ENCODE data around the gene DNAJC6.

DNAJC6 gene

DNA sequence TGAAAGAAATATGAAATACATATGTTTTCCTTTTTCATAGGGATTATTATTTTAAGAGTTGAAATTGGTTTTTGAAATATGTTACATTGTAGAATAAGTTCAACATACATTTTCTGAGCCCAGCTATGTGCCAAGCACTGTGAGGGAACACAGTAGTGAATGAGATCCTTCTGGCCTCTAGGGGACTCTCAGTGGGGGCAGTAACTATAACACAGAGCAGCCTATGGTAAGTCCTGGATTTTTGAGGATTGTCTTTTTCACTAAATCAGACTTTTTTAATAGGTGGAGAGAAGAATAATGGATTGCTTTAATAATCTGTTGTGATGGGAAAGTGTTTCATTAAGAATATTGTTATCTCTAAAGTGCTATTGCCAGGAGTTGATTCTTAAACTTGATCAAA, 2.4 kb downstream of the DNAJC6 start:
- Mint-ChIP-seq H3K27me3 (peaks cover 39% of the 10 kb centered on the region), H3K4me1 (peaks cover 10% of the 10 kb centered on the region), H3K9me3 (no peaks in the 10 kb centered on the region), H3K36me3 (ENCODE audit: insufficient read depth) (no peaks in the 10 kb centered on the region), H3K4me3 (no peak overlapping the region), H3K27ac (ENCODE audit: low read depth) (no peak overlapping the region)
- no peak for ATAC-seq (replicated peaks; ENCODE audit: extremely low read depth, poor library complexity, severe bottlenecking)
- DNase-seq (ENCODE audit: low spot score in 2 of 2) = no peak

- peaks cover 8% of the 10 kb centered on the region for H3K27me3 Mint-ChIP-seq
- H3K36me3 Mint-ChIP-seq (ENCODE audit: insufficient read depth) = peaks cover 3% of the 10 kb centered on the region
- no peak for DNase-seq (ENCODE audit: low spot score in 2 of 2)
- H3K4me1 Mint-ChIP-seq = no peaks in the 10 kb centered on the region
- ATAC-seq (replicated peaks; ENCODE audit: extremely low read depth, poor library complexity, severe bottlenecking) = no peak
- no peak overlapping the region for H3K27ac Mint-ChIP-seq (ENCODE audit: low read depth)
- no peak overlapping the region for H3K4me3 Mint-ChIP-seq
- H3K9me3 Mint-ChIP-seq = peaks cover 5% of the 10 kb centered on the region
Observed at GRCh38 chr1:65316233-65316632, 6.9 kb downstream of the DNAJC6 start.

GRCh38 chr1:65317866-65318653, 8.7 kb downstream of the DNAJC6 start:
- peaks cover 5% of the 10 kb centered on the region for H3K9me3 Mint-ChIP-seq
- H3K27me3 Mint-ChIP-seq = no peaks in the 10 kb centered on the region
- ATAC-seq (replicated peaks; ENCODE audit: extremely low read depth, poor library complexity, severe bottlenecking) (no peak), DNase-seq (ENCODE audit: low spot score in 2 of 2) (no peak)
- peaks cover 3% of the 10 kb centered on the region for H3K36me3 Mint-ChIP-seq (ENCODE audit: insufficient read depth)
- no peak overlapping the region for H3K27ac Mint-ChIP-seq (ENCODE audit: low read depth)
- H3K4me1 Mint-ChIP-seq = no peaks in the 10 kb centered on the region
- no peak overlapping the region for H3K4me3 Mint-ChIP-seq

DNA sequence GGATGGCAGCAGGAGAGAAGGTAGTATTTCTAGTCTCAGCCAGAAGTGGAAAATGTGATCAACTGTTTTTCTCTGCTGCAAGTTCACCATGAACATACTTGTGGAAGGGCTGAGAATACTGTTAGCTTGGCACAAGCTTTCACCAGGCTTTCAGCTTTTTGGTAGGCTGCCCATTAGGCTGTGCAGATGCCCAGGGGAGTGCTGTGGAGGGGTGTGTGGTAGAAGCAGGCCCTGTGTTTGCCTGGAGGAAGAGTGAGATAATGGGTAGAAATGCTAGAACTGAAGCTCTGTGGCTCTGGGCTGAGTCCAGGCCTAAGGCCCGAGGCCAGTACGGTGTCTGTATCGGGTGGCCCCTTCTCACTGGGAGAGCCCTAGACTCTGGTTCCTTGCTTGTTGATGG, 9.8 kb downstream of the DNAJC6 start:
- no peak overlapping the region for H3K27ac Mint-ChIP-seq (ENCODE audit: low read depth)
- no peak for DNase-seq (ENCODE audit: low spot score in 2 of 2)

GRCh38 chr1:65319754-65320153, 10.4 kb downstream of the DNAJC6 start:
- no peak for ATAC-seq (replicated peaks; ENCODE audit: extremely low read depth, poor library complexity, severe bottlenecking)
- Mint-ChIP-seq H3K27ac (ENCODE audit: low read depth) (no peak overlapping the region), H3K4me3 (no peak overlapping the region)

More for the DNA sequence above, 9.8 kb downstream of the DNAJC6 start:
- ATAC-seq (replicated peaks; ENCODE audit: extremely low read depth, poor library complexity, severe bottlenecking) = no peak
- Mint-ChIP-seq H3K27me3 (no peaks in the 10 kb centered on the region), H3K36me3 (ENCODE audit: insufficient read depth) (peaks cover 3% of the 10 kb centered on the region), H3K4me3 (no peak overlapping the region), H3K4me1 (no peaks in the 10 kb centered on the region), H3K9me3 (peaks cover 5% of the 10 kb centered on the region)

DNA sequence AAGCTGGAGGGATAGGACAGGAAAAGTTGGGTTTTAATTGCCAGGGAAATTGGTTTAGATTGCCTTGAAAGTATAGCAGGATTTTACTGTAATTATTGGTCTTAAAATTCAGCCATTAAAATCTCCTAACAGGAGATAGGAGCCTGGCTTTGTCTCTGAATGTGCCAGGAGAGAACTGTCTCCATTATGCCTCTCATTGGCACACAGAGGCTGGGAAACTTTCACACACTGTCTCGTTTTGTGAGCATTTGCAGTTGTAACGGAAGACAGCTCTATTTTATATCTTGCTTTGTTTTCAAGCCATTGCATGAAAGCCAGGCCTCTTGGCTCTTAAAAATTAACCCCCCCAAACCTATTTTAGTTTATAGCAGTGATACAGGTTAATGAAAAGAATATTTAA, 12.5 kb downstream of the DNAJC6 start:
- ATAC-seq (replicated peaks; ENCODE audit: extremely low read depth, poor library complexity, severe bottlenecking) (no peak), DNase-seq (ENCODE audit: low spot score in 2 of 2) (no peak)
- no peaks in the 10 kb centered on the region for H3K27me3 Mint-ChIP-seq
- peaks cover 3% of the 10 kb centered on the region for H3K36me3 Mint-ChIP-seq (ENCODE audit: insufficient read depth)
- no peak overlapping the region for H3K4me3 Mint-ChIP-seq
- peaks cover 5% of the 10 kb centered on the region for H3K9me3 Mint-ChIP-seq
- no peak overlapping the region for H3K27ac Mint-ChIP-seq (ENCODE audit: low read depth)
- H3K4me1 Mint-ChIP-seq = no peaks in the 10 kb centered on the region

More at GRCh38 chr1:65319754-65320153, 10.4 kb downstream of the DNAJC6 start:
- DNase-seq (ENCODE audit: low spot score in 2 of 2) = no peak
- H3K36me3 Mint-ChIP-seq (ENCODE audit: insufficient read depth) = peaks cover 3% of the 10 kb centered on the region
- peaks cover 5% of the 10 kb centered on the region for H3K9me3 Mint-ChIP-seq
- no peaks in the 10 kb centered on the region for H3K27me3 Mint-ChIP-seq
- H3K4me1 Mint-ChIP-seq = no peaks in the 10 kb centered on the region

DNA sequence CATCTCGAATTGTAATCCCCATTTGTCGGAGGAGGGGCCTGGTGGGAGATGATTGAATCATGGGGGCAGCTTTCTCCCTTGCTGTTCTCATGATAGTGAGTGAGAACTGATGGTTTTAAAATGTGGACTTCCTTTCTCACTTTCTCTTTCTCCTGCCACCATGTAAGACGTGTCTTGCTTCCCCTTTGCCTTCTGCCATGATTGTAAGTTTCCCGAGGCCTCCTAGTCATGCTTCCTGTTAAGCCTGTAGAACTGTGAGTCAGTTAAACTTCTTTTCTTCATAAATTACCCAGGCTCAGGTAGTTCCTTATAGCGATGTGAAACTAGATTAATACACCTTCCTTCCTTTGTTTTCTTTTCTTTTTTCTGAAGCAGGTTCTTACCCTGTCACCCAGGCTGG, 13.9 kb downstream of the DNAJC6 start:
- no peaks in the 10 kb centered on the region for H3K27me3 Mint-ChIP-seq
- DNase-seq (ENCODE audit: low spot score in 2 of 2) (no peak), ATAC-seq (replicated peaks; ENCODE audit: extremely low read depth, poor library complexity, severe bottlenecking) (no peak)
- no peak overlapping the region for H3K4me3 Mint-ChIP-seq
- no peaks in the 10 kb centered on the region for H3K4me1 Mint-ChIP-seq
- H3K27ac Mint-ChIP-seq (ENCODE audit: low read depth) = no peak overlapping the region
- H3K9me3 Mint-ChIP-seq = peaks cover 5% of the 10 kb centered on the region
- peaks cover 3% of the 10 kb centered on the region for H3K36me3 Mint-ChIP-seq (ENCODE audit: insufficient read depth)

- no peaks in the 10 kb centered on the region for H3K27me3 Mint-ChIP-seq
- H3K36me3 Mint-ChIP-seq (ENCODE audit: insufficient read depth) = no peaks in the 10 kb centered on the region
- no peak for ATAC-seq (replicated peaks; ENCODE audit: extremely low read depth, poor library complexity, severe bottlenecking)
- no peaks in the 10 kb centered on the region for H3K4me1 Mint-ChIP-seq
- H3K4me3 Mint-ChIP-seq = no peak overlapping the region
- no peaks in the 10 kb centered on the region for H3K9me3 Mint-ChIP-seq
- no peak overlapping the region for H3K27ac Mint-ChIP-seq (ENCODE audit: low read depth)
- DNase-seq (ENCODE audit: low spot score in 2 of 2) = no peak
Observed at GRCh38 chr1:65330021-65330420, 20.7 kb downstream of the DNAJC6 start.

- Mint-ChIP-seq H3K27ac (ENCODE audit: low read depth) (no peak overlapping the region), H3K36me3 (ENCODE audit: insufficient read depth) (no peaks in the 10 kb centered on the region), H3K4me1 (no peaks in the 10 kb centered on the region), H3K4me3 (no peak overlapping the region), H3K9me3 (no peaks in the 10 kb centered on the region), H3K27me3 (no peaks in the 10 kb centered on the region)
- DNase-seq (ENCODE audit: low spot score in 2 of 2) = no peak
- ATAC-seq (replicated peaks; ENCODE audit: extremely low read depth, poor library complexity, severe bottlenecking) = no peak
Observed at GRCh38 chr1:65330822-65331221, 21.5 kb downstream of the DNAJC6 start.

- no peaks in the 10 kb centered on the region for H3K36me3 Mint-ChIP-seq (ENCODE audit: insufficient read depth)
Observed at GRCh38 chr1:65332821-65333220, 23.5 kb downstream of the DNAJC6 start.

GRCh38 chr1:65334081-65334480, 24.7 kb downstream of the DNAJC6 start:
- no peaks in the 10 kb centered on the region for H3K9me3 Mint-ChIP-seq
- H3K4me3 Mint-ChIP-seq = no peak overlapping the region
- no peak for ATAC-seq (replicated peaks; ENCODE audit: extremely low read depth, poor library complexity, severe bottlenecking)
- no peak overlapping the region for H3K27ac Mint-ChIP-seq (ENCODE audit: low read depth)
- DNase-seq (ENCODE audit: low spot score in 2 of 2) = no peak
- H3K4me1 Mint-ChIP-seq = no peaks in the 10 kb centered on the region
- no peaks in the 10 kb centered on the region for H3K27me3 Mint-ChIP-seq
- no peaks in the 10 kb centered on the region for H3K36me3 Mint-ChIP-seq (ENCODE audit: insufficient read depth)

More at GRCh38 chr1:65332821-65333220, 23.5 kb downstream of the DNAJC6 start:
- Mint-ChIP-seq H3K4me1 (no peaks in the 10 kb centered on the region), H3K4me3 (no peak overlapping the region), H3K27ac (ENCODE audit: low read depth) (no peak overlapping the region), H3K27me3 (no peaks in the 10 kb centered on the region), H3K9me3 (no peaks in the 10 kb centered on the region)
- DNase-seq (ENCODE audit: low spot score in 2 of 2) (no peak), ATAC-seq (replicated peaks; ENCODE audit: extremely low read depth, poor library complexity, severe bottlenecking) (no peak)

DNA sequence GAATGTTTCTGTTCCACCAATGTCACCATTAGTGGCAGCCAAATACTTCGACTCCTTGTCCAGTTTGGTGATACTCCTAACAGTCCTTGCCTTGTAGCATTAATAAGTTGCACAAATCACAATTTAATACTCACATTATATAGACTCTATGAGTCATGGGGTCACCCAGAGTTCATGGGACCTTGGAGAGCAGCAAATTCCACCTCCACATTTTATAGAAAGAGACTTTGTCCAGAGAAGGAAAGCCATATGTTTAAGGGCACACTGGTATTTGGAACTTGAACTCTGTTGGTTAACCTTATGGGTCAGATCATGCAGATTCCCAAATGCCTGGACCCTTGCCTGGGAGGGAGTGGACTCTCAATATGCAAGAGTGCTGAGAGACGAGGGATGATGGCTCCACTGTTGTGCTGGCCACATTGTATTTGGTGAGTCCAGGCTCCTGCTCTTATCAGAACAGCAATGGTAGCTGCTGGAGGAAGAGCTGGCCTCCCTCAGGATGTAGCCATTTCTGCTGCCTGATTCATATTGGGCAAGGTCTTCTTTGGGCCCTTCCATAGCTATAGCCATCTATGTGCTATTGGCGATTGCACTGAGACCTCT, 30.6 kb downstream of the DNAJC6 start:
- no peaks in the 10 kb centered on the region for H3K9me3 Mint-ChIP-seq
- no peaks in the 10 kb centered on the region for H3K27me3 Mint-ChIP-seq
- no peak overlapping the region for H3K27ac Mint-ChIP-seq (ENCODE audit: low read depth)
- no peak for ATAC-seq (replicated peaks; ENCODE audit: extremely low read depth, poor library complexity, severe bottlenecking)
- no peak for DNase-seq (ENCODE audit: low spot score in 2 of 2)
- H3K4me1 Mint-ChIP-seq = no peaks in the 10 kb centered on the region
- no peak overlapping the region for H3K4me3 Mint-ChIP-seq
- no peaks in the 10 kb centered on the region for H3K36me3 Mint-ChIP-seq (ENCODE audit: insufficient read depth)

- no peak overlapping the region for H3K4me3 Mint-ChIP-seq
- ATAC-seq (replicated peaks; ENCODE audit: extremely low read depth, poor library complexity, severe bottlenecking) = no peak
- no peaks in the 10 kb centered on the region for H3K9me3 Mint-ChIP-seq
- DNase-seq (ENCODE audit: low spot score in 2 of 2) = no peak
- H3K27ac Mint-ChIP-seq (ENCODE audit: low read depth) = no peak overlapping the region
- H3K27me3 Mint-ChIP-seq = no peaks in the 10 kb centered on the region
- H3K36me3 Mint-ChIP-seq (ENCODE audit: insufficient read depth) = peaks cover 2% of the 10 kb centered on the region
- H3K4me1 Mint-ChIP-seq = no peaks in the 10 kb centered on the region
Observed at GRCh38 chr1:65341381-65341780, 32.0 kb downstream of the DNAJC6 start.
